HG02943 (cell line): ENCODE results near the gene PROS1.
"Not testable (repeated sequence)": the region's sequence is repeated elsewhere in the genome, so short reads cannot be mapped to it uniquely, and the experiment has no call there.

Experiments used
- ATAC-seq: cut with Tn5 transposase; IDR thresholded peaks from one replicate; pipeline ENCODE4 v1.9.1; 2021; ENCODE audit warnings: mild to moderate bottlenecking, low read depth, moderate library complexity; ENCODE audit not compliant: unreplicated experiment

PROS1 gene

GRCh38 chr3:93979850-93980676, 6.4 kb upstream of the PROS1 start, which contains the start of gene ARL13B:
ARL13B (plus strand) TSS chr3:93980155; CDS start chr3:93980424, 269 bp downstream.
- ATAC-seq: peak; percentile 100

DNA sequence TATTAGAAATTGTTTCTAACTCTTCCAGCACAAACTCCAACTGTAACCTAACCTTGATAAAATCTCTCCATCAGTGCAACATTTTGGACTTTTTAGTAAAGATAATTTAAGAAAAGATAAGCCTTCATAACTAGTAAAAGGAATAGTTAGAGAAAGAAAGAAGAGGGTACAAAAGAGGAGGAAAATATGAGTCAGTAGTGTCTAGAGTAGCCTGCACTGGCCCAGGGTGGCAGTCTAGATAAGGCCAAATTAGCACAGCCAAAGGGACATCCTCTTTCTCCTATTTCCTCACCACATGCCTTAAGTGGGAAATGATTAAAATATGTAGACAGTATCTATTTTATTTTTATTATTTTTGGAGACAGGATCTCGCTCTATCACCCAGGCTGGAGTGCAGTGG, 3.7 kb downstream of the PROS1 start:
- no peak for ATAC-seq

DNA sequence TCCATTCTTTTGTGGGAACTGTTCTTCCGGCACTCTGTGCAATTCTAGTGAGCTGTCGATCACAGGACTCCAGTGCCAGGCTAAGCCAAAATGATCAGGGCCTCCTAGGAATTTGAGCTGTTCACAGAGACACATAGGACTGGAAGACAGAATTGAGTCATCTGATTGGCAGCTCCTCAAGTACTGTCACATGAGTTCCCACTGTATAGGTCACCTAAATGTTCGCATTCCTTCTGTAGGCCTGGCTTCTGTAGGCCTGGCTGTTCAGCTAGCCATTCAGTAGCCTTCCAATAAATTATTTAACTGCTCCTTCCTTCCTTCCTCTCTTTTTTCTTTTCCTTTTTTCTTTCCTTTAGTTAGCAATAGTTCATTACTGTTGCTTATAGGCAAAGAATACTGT, 4.3 kb downstream of the PROS1 start:
- no peak for ATAC-seq

GRCh38 chr3:93965106-93965505, 8.6 kb downstream of the PROS1 start:
- ATAC-seq: not testable (repeated sequence)

- ATAC-seq: no peak
Observed at GRCh38 chr3:93962798-93963197, 10.9 kb downstream of the PROS1 start.

DNA sequence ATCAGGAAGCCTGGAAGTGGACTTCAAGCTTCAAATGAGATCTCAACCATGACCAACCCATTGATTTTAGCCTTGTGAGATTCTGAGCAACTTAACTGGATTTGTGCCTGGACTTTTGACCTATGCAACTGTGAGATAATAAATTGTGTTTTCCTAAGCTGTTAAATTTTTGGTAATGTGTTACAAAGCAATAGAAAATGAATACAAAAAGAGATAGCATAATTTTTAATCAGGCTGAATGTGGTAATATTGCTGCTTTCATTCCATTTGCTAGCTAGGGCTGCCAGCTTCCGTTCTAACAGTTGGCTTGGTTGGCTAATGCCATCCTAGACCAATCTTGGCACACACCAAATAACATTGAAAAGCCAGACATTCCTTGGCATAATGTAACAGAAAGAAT, 12.2 kb downstream of the PROS1 start:
- no peak for ATAC-seq

GRCh38 chr3:93961026-93961425, 12.7 kb downstream of the PROS1 start:
- no peak for ATAC-seq

- not testable (repeated sequence) for ATAC-seq
Observed at GRCh38 chr3:93949958-93950357, 23.7 kb downstream of the PROS1 start.

DNA sequence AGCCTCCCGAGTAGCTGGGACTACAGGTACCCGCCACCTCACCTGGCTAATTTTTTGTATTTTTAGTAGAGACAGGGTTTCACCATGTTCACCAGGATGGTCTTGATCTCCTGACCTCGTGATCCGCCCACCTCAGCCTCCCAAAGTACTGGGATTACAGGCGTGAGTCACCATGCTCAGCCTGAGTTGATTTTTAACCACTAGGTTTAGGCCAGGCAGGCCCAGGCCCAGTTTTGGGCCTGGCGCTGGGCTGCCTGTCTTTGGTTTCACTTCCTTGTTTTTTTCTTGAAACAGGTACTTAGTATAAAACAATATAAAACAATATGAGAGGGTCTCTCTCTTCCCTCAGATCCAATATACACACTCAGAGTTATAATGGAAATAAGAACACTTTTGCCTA, 36.2 kb downstream of the PROS1 start:
- not testable (repeated sequence) for ATAC-seq

GRCh38 chr3:93936549-93936948, 37.1 kb downstream of the PROS1 start:
- ATAC-seq: no peak

GRCh38 chr3:93934366-93935046, 39.2 kb downstream of the PROS1 start:
- no peak for ATAC-seq

- ATAC-seq: no peak
Observed at GRCh38 chr3:93931597-93932229, 42.0 kb downstream of the PROS1 start.

GRCh38 chr3:93930041-93930440, 43.7 kb downstream of the PROS1 start:
- no peak for ATAC-seq

DNA sequence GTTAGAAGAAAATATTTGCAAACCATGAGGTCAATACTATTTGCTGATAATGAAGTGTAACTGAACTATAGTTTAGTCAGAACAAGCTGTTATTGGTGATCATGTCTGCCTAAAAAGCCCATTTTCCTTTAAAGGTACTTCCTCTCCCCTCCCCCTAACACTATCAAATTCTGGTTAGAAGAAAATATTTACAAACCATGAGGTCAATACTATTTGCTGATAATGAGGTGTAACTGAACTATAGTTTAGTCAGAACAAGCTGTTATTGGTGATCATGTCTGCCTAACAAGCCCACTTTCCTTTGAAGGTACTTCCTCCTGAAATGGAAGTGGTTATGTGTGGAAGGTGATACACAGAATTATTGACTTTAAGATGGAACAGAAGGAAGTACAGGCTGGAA, 46.9 kb downstream of the PROS1 start:
- no peak for ATAC-seq

GRCh38 chr3:93924491-93924890, 49.2 kb downstream of the PROS1 start:
- no peak for ATAC-seq

DNA sequence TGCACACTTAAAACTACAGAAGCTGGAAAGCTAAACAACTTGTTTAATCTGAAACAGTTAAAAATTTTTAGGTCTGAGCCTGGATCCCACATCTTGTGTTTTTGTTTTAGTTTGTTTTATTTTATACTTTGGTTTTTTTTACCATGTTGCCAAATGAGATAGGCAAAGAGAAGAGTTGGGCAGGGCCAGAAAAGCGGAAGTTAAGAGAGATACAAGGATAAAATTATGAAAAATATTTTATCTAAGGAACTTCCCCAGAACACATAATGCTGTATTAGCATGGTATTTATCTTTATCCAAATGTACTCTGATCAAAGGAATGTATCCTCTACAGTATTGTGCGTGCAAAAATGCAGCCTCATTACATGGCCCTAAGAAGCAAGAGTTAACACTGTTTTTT, 50.7 kb downstream of the PROS1 start:
- no peak for ATAC-seq

DNA sequence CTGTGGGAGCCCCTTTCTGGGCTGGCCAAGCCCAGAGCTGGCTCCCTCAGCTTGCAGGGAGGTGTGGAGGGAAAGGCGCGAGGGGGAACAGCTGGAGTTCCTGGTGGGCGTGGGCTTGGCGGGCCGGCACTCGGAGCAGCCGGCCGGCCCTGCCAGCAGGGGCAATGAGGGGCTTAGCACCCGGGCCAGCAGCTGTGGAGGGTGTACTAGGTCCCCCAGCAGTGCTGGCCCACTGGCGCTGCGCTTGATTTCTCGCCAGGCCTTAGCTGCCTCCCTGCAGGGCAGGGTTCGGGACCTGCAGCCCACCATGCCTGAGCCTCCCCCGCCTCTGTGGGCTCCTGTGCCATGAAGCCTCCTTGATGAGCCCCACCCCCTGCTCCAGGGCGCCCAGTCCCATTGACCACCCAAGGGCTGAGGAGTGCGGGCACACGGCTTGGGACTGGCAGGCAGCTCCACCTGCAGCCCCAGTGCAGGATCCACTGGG, 56.1 kb downstream of the PROS1 start:
- not testable (repeated sequence) for ATAC-seq

GRCh38 chr3:93913623-93914022, 60.1 kb downstream of the PROS1 start:
- not testable (repeated sequence) for ATAC-seq

GRCh38 chr3:93911206-93911605, 62.5 kb downstream of the PROS1 start:
- ATAC-seq: no peak

- no peak for ATAC-seq
Observed at GRCh38 chr3:93910097-93910496, 63.6 kb downstream of the PROS1 start.

- ATAC-seq: no peak
Observed at GRCh38 chr3:93907132-93907531, 66.6 kb downstream of the PROS1 start.
